ENCODE results near the gene TMEM43.

Gene TMEM43

GRCh38 chr3:14177580-14178246 lies 52.9 kb downstream of the TMEM43 start:
- peak overlapping the region; percentile 84 for H3K4me3 ChIP-seq (ENCODE audit: low read depth, low read length)
- no peak for TF ChIP-seq MYC (IDR thresholded peaks at IDR 0.05; ENCODE audit: low read depth, low read length)
- TF ChIP-seq, protein P1, sequence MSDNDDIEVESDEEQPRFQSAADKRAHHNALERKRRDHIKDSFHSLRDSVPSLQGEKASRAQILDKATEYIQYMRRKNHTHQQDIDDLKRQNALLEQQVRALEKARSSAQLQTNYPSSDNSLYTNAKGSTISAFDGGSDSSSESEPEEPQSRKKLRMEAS (IDR thresholded peaks at IDR 0.05; ENCODE audit: low read depth, low read length): no peak
- TF ChIP-seq POLR2A (IDR thresholded peaks at IDR 0.05; ENCODE audit: extremely low read depth, insufficient read length): no peak
- TF ChIP-seq CTCF (IDR thresholded peaks at IDR 0.05; ENCODE audit: low read depth, low read length): no peak
- DNase-seq (ENCODE audit: low read depth): peak; percentile 20

DNA sequence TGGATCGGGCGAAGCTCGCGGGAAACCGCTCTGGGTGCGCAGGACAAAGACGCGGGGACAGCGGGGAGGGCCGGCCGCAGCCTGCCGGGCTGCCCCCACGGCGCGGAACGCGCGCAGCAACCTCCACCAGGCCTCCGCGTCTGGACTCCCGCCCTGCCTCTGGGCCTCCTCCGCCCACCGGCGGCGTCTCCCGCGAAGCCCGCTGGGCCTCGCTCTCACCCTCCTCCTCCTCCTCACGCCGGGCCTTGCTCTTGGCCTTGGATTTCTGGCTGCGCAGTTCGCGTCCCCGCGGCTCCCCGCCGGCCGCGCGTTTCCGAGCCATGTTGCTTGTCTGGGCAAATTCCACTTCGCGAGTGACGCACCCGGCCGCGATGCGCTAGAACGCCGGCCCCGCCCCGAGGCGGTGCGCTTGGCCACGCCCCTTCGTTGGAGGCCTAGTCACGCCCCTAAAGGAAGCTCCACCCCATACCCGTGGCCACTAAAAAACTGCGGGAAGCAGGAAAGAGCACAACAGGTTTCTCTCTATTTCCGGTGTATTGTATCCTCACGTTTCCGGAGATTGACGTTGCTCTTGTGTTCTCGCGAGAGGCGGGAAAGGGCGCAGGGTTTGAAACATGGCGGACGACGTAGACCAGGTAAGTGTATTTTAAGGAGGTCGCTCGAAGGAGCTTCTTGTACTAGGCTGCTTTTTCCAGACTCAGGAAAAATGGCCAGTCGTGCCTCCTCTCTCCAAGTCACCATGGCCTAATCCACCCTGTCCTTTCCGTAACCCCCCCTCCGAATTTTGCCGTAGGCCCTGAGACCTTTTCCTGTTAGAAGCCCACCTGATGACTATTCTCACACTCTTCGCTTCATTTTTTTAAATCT lies 53.6 kb downstream of the TMEM43 start, which contains the start of the genes LSM3 and XPC:
TSS of gene LSM3 (plus strand) at position 571 of the 867 bp plus-strand sequence. CDS start at position 615, 44 bp downstream.
TSS of gene XPC (minus strand) at position 355 of the 867 bp plus-strand sequence. CDS start at position 322, 33 bp downstream.
- H3K4me3 ChIP-seq (ENCODE audit: low read depth, low read length): peak within 1 kb of the TSS; percentile 99
- TF ChIP-seq POLR2A (IDR thresholded peaks at IDR 0.05; ENCODE audit: extremely low read depth, insufficient read length): peak; percentile 79
- TF ChIP-seq CTCF (IDR thresholded peaks at IDR 0.05; ENCODE audit: low read depth, low read length): no peak
- TF ChIP-seq, protein P1 (IDR thresholded peaks at IDR 0.05; ENCODE audit: low read depth, low read length): peak; percentile 19; the same call in 1 of the 2 replicates
- peak; percentile 62 for TF ChIP-seq MYC (IDR thresholded peaks at IDR 0.05; ENCODE audit: low read depth, low read length)
- peak; percentile 97 for DNase-seq (ENCODE audit: low read depth)

GRCh38 chr3:14179114-14179465 lies 54.2 kb downstream of the TMEM43 start:
- H3K4me3 ChIP-seq (ENCODE audit: low read depth, low read length): peak overlapping the region; percentile 99
- no peak for DNase-seq (ENCODE audit: low read depth)
- TF ChIP-seq MYC (IDR thresholded peaks at IDR 0.05; ENCODE audit: low read depth, low read length) (no peak), POLR2A (IDR thresholded peaks at IDR 0.05; ENCODE audit: extremely low read depth, insufficient read length) (no peak), CTCF (IDR thresholded peaks at IDR 0.05; ENCODE audit: low read depth, low read length) (no peak)
- TF ChIP-seq, protein P1 (IDR thresholded peaks at IDR 0.05; ENCODE audit: low read depth, low read length): no peak

- no peak for TF ChIP-seq POLR2A (IDR thresholded peaks at IDR 0.05; ENCODE audit: extremely low read depth, insufficient read length)
- TF ChIP-seq MYC (IDR thresholded peaks at IDR 0.05; ENCODE audit: low read depth, low read length): no peak
- TF ChIP-seq, protein P1 (IDR thresholded peaks at IDR 0.05; ENCODE audit: low read depth, low read length): no peak
- no peak for TF ChIP-seq CTCF (IDR thresholded peaks at IDR 0.05; ENCODE audit: low read depth, low read length)
- peak overlapping the region; percentile 99 for H3K4me3 ChIP-seq (ENCODE audit: low read depth, low read length)
These were observed 54.9 kb downstream of the TMEM43 start for GRCh38 chr3:14179795-14180194.

DNA sequence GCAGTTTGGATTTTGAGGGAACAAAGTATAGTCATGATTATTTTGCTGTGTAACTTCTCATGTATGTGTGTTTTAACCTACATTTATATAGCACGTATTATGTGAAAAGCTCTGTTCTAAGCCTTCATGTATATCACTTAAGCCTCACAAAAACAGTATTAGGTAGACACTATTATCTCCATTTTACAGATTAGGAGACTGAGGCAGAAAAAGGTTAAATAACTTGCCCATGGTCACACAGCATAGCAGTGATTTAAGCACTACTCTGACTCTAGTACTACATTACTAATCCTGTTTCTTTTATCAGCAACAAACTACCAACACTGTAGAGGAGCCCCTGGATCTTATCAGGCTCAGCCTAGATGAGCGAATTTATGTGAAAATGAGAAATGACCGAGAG lies 56.4 kb downstream of the TMEM43 start:
- no peak for DNase-seq (ENCODE audit: low read depth)
- no peak for TF ChIP-seq CTCF (IDR thresholded peaks at IDR 0.05; ENCODE audit: low read depth, low read length)
- TF ChIP-seq, protein P1 (IDR thresholded peaks at IDR 0.05; ENCODE audit: low read depth, low read length): no peak
- no peak for TF ChIP-seq POLR2A (IDR thresholded peaks at IDR 0.05; ENCODE audit: extremely low read depth, insufficient read length)
- no peak for TF ChIP-seq MYC (IDR thresholded peaks at IDR 0.05; ENCODE audit: low read depth, low read length)
- H3K4me3 ChIP-seq (ENCODE audit: low read depth, low read length): no peak overlapping the region

More at GRCh38 chr3:14179795-14180194, 54.9 kb downstream of the TMEM43 start:
- DNase-seq (ENCODE audit: low read depth): no peak

Measured in NB4 (cell line).